NB4 (cell line): ENCODE results near the gene SH3GL3.

Experiments
- POLR2A ChIP-seq: IDR thresholded peaks from 2 replicates; pipeline ENCODE4 v1.6.1; 2011; ENCODE audit warnings: mild to moderate bottlenecking; ENCODE audit not compliant: insufficient read length; ENCODE audit errors: extremely low read depth
- TF ChIP-seq, protein P1 (sequence below): IDR thresholded peaks from one replicate; pipeline ENCODE4 v1.5.1; 2012; ENCODE audit warnings: low read depth, low read length

GRCh38 chr15:83613714-83614113 lies 166.6 kb downstream of the SH3GL3 start:
- TF ChIP-seq, protein P1, sequence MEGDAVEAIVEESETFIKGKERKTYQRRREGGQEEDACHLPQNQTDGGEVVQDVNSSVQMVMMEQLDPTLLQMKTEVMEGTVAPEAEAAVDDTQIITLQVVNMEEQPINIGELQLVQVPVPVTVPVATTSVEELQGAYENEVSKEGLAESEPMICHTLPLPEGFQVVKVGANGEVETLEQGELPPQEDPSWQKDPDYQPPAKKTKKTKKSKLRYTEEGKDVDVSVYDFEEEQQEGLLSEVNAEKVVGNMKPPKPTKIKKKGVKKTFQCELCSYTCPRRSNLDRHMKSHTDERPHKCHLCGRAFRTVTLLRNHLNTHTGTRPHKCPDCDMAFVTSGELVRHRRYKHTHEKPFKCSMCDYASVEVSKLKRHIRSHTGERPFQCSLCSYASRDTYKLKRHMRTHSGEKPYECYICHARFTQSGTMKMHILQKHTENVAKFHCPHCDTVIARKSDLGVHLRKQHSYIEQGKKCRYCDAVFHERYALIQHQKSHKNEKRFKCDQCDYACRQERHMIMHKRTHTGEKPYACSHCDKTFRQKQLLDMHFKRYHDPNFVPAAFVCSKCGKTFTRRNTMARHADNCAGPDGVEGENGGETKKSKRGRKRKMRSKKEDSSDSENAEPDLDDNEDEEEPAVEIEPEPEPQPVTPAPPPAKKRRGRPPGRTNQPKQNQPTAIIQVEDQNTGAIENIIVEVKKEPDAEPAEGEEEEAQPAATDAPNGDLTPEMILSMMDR: no peak
- no peak for TF ChIP-seq POLR2A
